IMR-90 (cell line): Measurements from ENCODE around the gene PLEKHB2.
"Not testable (repeated sequence)": the region's sequence is repeated elsewhere in the genome, so short reads cannot be mapped to it uniquely, and the experiment has no call there.

Source experiments
- BHLHE40 ChIP-seq: fragments of 150-350 bp; IDR thresholded peaks from 2 replicates; pipeline ENCODE4 v1.6.1; 2016; ENCODE audit warnings: mild to moderate bottlenecking, low read depth, low read length
- FOS ChIP-seq: fragments of 150-350 bp; IDR thresholded peaks from 2 replicates; pipeline ENCODE4 v1.6.1; 2016; ENCODE audit warnings: low read depth, low read length
- POLR2A ChIP-seq: IDR thresholded peaks from 2 replicates; pipeline ENCODE4 v1.6.1; 2012; ENCODE audit warnings: mild to moderate bottlenecking, low read depth, low read length
- RAD21 ChIP-seq: IDR thresholded peaks from 2 replicates; pipeline ENCODE4 v1.6.1; 2012; ENCODE audit warnings: low read length, improper control_type of control experiment
- TF ChIP-seq, protein P1 (sequence below): conservative IDR thresholded peaks from 2 replicates; pipeline ENCODE4 v1.5.1; 2012; ENCODE audit warnings: mild to moderate bottlenecking, low read depth, low read length, improper control_type of control experiment
- TF ChIP-seq, protein P2 (sequence below): fragments of 150-350 bp; IDR thresholded peaks from 2 replicates; pipeline ENCODE4 v1.6.1; 2017; ENCODE audit warnings: mild to moderate bottlenecking, antibody characterized with exemption, low read length, low read depth

DNA sequence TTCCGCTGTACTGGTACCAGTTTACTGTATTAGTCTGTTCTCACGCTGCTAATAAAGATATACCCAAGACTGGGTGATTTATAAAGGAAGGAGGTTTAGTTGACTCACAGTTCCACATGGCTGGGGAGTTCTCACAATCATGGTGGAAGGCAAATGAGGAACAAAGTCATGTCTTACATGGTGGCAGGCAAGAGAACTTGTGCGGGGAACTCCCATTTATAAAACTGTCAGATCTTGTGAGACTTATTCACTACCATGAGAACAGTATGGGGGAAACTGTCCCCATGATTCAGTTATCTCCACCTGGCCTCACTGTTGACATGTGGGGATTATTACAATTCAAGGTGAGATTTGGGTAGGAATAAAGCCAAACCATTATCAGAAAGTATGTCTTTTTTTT is 9.8 kb downstream of the PLEKHB2 start:
- TF ChIP-seq, protein P1, sequence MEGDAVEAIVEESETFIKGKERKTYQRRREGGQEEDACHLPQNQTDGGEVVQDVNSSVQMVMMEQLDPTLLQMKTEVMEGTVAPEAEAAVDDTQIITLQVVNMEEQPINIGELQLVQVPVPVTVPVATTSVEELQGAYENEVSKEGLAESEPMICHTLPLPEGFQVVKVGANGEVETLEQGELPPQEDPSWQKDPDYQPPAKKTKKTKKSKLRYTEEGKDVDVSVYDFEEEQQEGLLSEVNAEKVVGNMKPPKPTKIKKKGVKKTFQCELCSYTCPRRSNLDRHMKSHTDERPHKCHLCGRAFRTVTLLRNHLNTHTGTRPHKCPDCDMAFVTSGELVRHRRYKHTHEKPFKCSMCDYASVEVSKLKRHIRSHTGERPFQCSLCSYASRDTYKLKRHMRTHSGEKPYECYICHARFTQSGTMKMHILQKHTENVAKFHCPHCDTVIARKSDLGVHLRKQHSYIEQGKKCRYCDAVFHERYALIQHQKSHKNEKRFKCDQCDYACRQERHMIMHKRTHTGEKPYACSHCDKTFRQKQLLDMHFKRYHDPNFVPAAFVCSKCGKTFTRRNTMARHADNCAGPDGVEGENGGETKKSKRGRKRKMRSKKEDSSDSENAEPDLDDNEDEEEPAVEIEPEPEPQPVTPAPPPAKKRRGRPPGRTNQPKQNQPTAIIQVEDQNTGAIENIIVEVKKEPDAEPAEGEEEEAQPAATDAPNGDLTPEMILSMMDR: not testable (repeated sequence)
- not testable (repeated sequence) for TF ChIP-seq POLR2A, FOS, RAD21, BHLHE40
- TF ChIP-seq, protein P2, sequence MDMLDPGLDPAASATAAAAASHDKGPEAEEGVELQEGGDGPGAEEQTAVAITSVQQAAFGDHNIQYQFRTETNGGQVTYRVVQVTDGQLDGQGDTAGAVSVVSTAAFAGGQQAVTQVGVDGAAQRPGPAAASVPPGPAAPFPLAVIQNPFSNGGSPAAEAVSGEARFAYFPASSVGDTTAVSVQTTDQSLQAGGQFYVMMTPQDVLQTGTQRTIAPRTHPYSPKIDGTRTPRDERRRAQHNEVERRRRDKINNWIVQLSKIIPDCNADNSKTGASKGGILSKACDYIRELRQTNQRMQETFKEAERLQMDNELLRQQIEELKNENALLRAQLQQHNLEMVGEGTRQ: not testable (repeated sequence)
